Measurements from ENCODE around the gene NOTCH1.
"Not testable (repeated sequence)": the region's sequence is repeated elsewhere in the genome, so short reads cannot be mapped to it uniquely, and the experiment has no call there.

Gene NOTCH1

GRCh38 chr9:136584934-136585333, 39.1 kb upstream of the NOTCH1 start:
- peaks cover 60% of the 10 kb centered on the region for H3K27me3 ChIP-seq (ENCODE audit: insufficient read depth, low read depth)
- H3K79me2 ChIP-seq (ENCODE audit: insufficient read depth, low read depth): no peaks in the 10 kb centered on the region
- no peaks in the 10 kb centered on the region for H4K20me1 ChIP-seq (ENCODE audit: insufficient read depth)
- no peak overlapping the region for H3K9ac ChIP-seq
- no peak for TF ChIP-seq CTCF (conservative IDR thresholded peaks at IDR 0.05; ENCODE audit: low read depth, low read length)
- no peaks in the 10 kb centered on the region for H3K4me1 ChIP-seq (ENCODE audit: low read depth, poor library complexity, severe bottlenecking)
- H3K4me3 ChIP-seq (IDR thresholded peaks at IDR 0.05; ENCODE audit: insufficient read depth, low read depth, low read length): no peak overlapping the region
- H3K4me2 ChIP-seq: no peak overlapping the region
- no peak overlapping the region for H3K27ac ChIP-seq
- H3K36me3 ChIP-seq (ENCODE audit: insufficient read depth): no peaks in the 10 kb centered on the region
- no peak overlapping the region for H2AFZ ChIP-seq (ENCODE audit: low read depth)

GRCh38 chr9:136584401-136584932, 38.6 kb upstream of the NOTCH1 start:
- Histone ChIP-seq H3K4me1 (ENCODE audit: low read depth, poor library complexity, severe bottlenecking) (no peaks in the 10 kb centered on the region), H3K27ac (no peak overlapping the region), H3K79me2 (ENCODE audit: insufficient read depth, low read depth) (no peaks in the 10 kb centered on the region), H3K4me3 (IDR thresholded peaks at IDR 0.05; ENCODE audit: insufficient read depth, low read depth, low read length) (no peak overlapping the region), H2AFZ (ENCODE audit: low read depth) (no peak overlapping the region), H3K36me3 (ENCODE audit: insufficient read depth) (no peaks in the 10 kb centered on the region), H3K4me2 (no peak overlapping the region), H4K20me1 (ENCODE audit: insufficient read depth) (no peaks in the 10 kb centered on the region), H3K27me3 (ENCODE audit: insufficient read depth, low read depth) (peaks cover 57% of the 10 kb centered on the region), H3K9ac (no peak overlapping the region)
- TF ChIP-seq CTCF (conservative IDR thresholded peaks at IDR 0.05; ENCODE audit: low read depth, low read length): no peak

GRCh38 chr9:136582977-136583735, 37.3 kb upstream of the NOTCH1 start:
- Histone ChIP-seq H3K36me3 (ENCODE audit: insufficient read depth) (no peaks in the 10 kb centered on the region), H3K27ac (no peak overlapping the region), H3K79me2 (ENCODE audit: insufficient read depth, low read depth) (no peaks in the 10 kb centered on the region), H3K4me2 (no peak overlapping the region), H4K20me1 (ENCODE audit: insufficient read depth) (no peaks in the 10 kb centered on the region), H3K27me3 (ENCODE audit: insufficient read depth, low read depth) (peaks cover 45% of the 10 kb centered on the region), H2AFZ (ENCODE audit: low read depth) (no peak overlapping the region), H3K4me3 (IDR thresholded peaks at IDR 0.05; ENCODE audit: insufficient read depth, low read depth, low read length) (no peak overlapping the region), H3K4me1 (ENCODE audit: low read depth, poor library complexity, severe bottlenecking) (no peaks in the 10 kb centered on the region), H3K9ac (no peak overlapping the region)
- no peak for TF ChIP-seq CTCF (conservative IDR thresholded peaks at IDR 0.05; ENCODE audit: low read depth, low read length)

GRCh38 chr9:136581614-136582447, 36.0 kb upstream of the NOTCH1 start:
- Histone ChIP-seq H3K36me3 (ENCODE audit: insufficient read depth) (no peaks in the 10 kb centered on the region), H3K79me2 (ENCODE audit: insufficient read depth, low read depth) (no peaks in the 10 kb centered on the region), H3K27me3 (ENCODE audit: insufficient read depth, low read depth) (peaks cover 39% of the 10 kb centered on the region), H3K9ac (no peak overlapping the region), H4K20me1 (ENCODE audit: insufficient read depth) (no peaks in the 10 kb centered on the region), H3K27ac (no peak overlapping the region), H3K4me1 (ENCODE audit: low read depth, poor library complexity, severe bottlenecking) (no peaks in the 10 kb centered on the region), H3K4me3 (IDR thresholded peaks at IDR 0.05; ENCODE audit: insufficient read depth, low read depth, low read length) (no peak overlapping the region), H2AFZ (ENCODE audit: low read depth) (no peak overlapping the region), H3K4me2 (no peak overlapping the region)
- no peak for TF ChIP-seq CTCF (conservative IDR thresholded peaks at IDR 0.05; ENCODE audit: low read depth, low read length)

- H3K9ac ChIP-seq; H4K20me1 ChIP-seq (ENCODE audit: insufficient read depth); H3K27ac ChIP-seq; H3K4me2 ChIP-seq; H3K79me2 ChIP-seq (ENCODE audit: insufficient read depth, low read depth); H3K4me1 ChIP-seq (ENCODE audit: low read depth, poor library complexity, severe bottlenecking); H3K36me3 ChIP-seq (ENCODE audit: insufficient read depth); H3K4me3 ChIP-seq (IDR thresholded peaks at IDR 0.05; ENCODE audit: insufficient read depth, low read depth, low read length); H2AFZ ChIP-seq (ENCODE audit: low read depth): not testable (repeated sequence)
- H3K27me3 ChIP-seq (ENCODE audit: insufficient read depth, low read depth): peaks cover 29% of the 10 kb centered on the region; the same call in 1 of the 2 replicates
Observed at GRCh38 chr9:136579650-136580219, 33.9 kb upstream of the NOTCH1 start.
